Panc1 (cell line): Measurements from ENCODE around the gene PRC1. TPM values are rescaled to one million over a fixed set of nuclear protein-coding genes. Genes with fewer than 3 reads are reported as not detected.

Experiments
- ATAC-seq: fragments of 200-7000 bp; cut with Tn5 transposase; 2 replicates; pipeline ENCODE4 v1.9.1; 2020; ENCODE audit warnings: mild to moderate bottlenecking, moderate library complexity
- BruUV-seq: library from RNA; stranded (reverse); fragments of 400-500 nt; replicated peaks from 2 replicates; lab custom pipeline; 2021; lab: Mats Ljungman, UMichigan
- CTCF ChIA-PET: fragments of 300-600 bp; sonication (Branson Sonifier 250); formaldehyde crosslinking; loops from one replicate; lab custom pipeline; 2022; ENCODE audit warnings: antibody characterized with exemption; lab: Charles Lee
- POLR2A ChIA-PET: fragments of 300-600 bp; sonication (Branson Sonifier 250); formaldehyde crosslinking; loops from one replicate; lab custom pipeline; 2022; ENCODE audit warnings: antibody characterized with exemption; lab: Charles Lee
- DNase-seq: peaks from one replicate; pipeline ENCODE4 v3.0.0-alpha.2; 2010; ENCODE audit warnings: low read depth, low spot score
- H3K27ac ChIP-seq: 2 replicates; pipeline ENCODE4 v1.5.1; 2011; ENCODE audit warnings: mild to moderate bottlenecking, low read length, inconsistent platforms
- H3K27me3 ChIP-seq: fragments of 200-500 bp; sonication (Bioruptor generic); 2 replicates; pipeline ENCODE4 v1.6.0; 2014; ENCODE audit warnings: low read length, inconsistent platforms; ENCODE audit not compliant: control insufficient read depth, insufficient read depth
- H3K36me3 ChIP-seq: fragments of 200-500 bp; sonication (Bioruptor generic); 2 replicates; pipeline ENCODE4 v1.5.1; 2014; ENCODE audit warnings: inconsistent platforms, mild to moderate bottlenecking, low read length, moderate library complexity; ENCODE audit not compliant: control insufficient read depth, insufficient read depth
- H3K4me1 ChIP-seq: 2 replicates; pipeline ENCODE4 v1.5.1; 2011; ENCODE audit warnings: inconsistent platforms, mild to moderate bottlenecking, low read length, moderate library complexity; ENCODE audit not compliant: control insufficient read depth, insufficient read depth
- H3K4me3 ChIP-seq, 2 experiments: 2 replicates each; pipeline ENCODE4 v1.5.1; 2011 to 2012; ENCODE audit warnings: low read depth in 2 of 2, low read length in 2 of 2, mild to moderate bottlenecking in 2 of 2, inconsistent platforms in 1 of 2, moderate library complexity in 1 of 2
- H3K9me3 ChIP-seq: fragments of 200-500 bp; sonication (Bioruptor generic); 2 replicates; pipeline ENCODE4 v1.5.1; 2014; ENCODE audit warnings: low read depth, mild to moderate bottlenecking, inconsistent platforms, low read length, moderate library complexity; ENCODE audit not compliant: control insufficient read depth, insufficient read depth
- CTCF ChIP-seq: fragments of 450-650 bp; IDR thresholded peaks from 2 replicates; pipeline ENCODE4 v1.5.1; 2017; ENCODE audit warnings: mild to moderate bottlenecking
- POLR2AphosphoS5 ChIP-seq: IDR thresholded peaks from 2 replicates; pipeline ENCODE4 v1.6.1; 2012; ENCODE audit warnings: mild to moderate bottlenecking, low read depth, low read length, moderate library complexity
- REST ChIP-seq, 2 experiments: IDR thresholded peaks; 2 replicates each; pipeline ENCODE4 v1.6.1; 2011 to 2012; ENCODE audit warnings: low read depth in 2 of 2, control low read depth in 1 of 2, low read length in 1 of 2, mild to moderate bottlenecking in 1 of 2, moderate library complexity in 1 of 2; ENCODE audit not compliant: insufficient read depth in 1 of 2
- SIN3A ChIP-seq: IDR thresholded peaks from 2 replicates; pipeline ENCODE4 v1.6.1; 2012; ENCODE audit warnings: low read depth, mild to moderate bottlenecking, low read length, moderate library complexity, borderline replicate concordance; ENCODE audit not compliant: insufficient read depth
- TCF7L2 ChIP-seq: IDR thresholded peaks from 2 replicates; pipeline ENCODE4 v1.6.1; 2011; ENCODE audit warnings: mild to moderate bottlenecking, low read depth, low read length, inconsistent platforms
- in situ Hi-C: cut with HindIII; loops from 2 replicates; pipeline ENCODE4 v1.10.0; 2016; ENCODE audit warnings: low sequenced_read_pairs, low pct_unique_long_range_greater_than_20kb
- intact Hi-C: fragments of 100-400 bp; cut with micrococcal nuclease; formaldehyde crosslinking; loops from one replicate; pipeline ENCODE4 v1.10.0; 2022; ENCODE audit not compliant: unreplicated experiment
- total RNA-seq: library from RNA; stranded (reverse); gene quantifications from one replicate; pipeline ENCODE4 v1.2.1, GENCODE V29; 2021; ENCODE audit not compliant: unreplicated experiment

PRC1 gene
- total RNA-seq, 1 experiment from 2014 or later, result 228 TPM

DNA sequence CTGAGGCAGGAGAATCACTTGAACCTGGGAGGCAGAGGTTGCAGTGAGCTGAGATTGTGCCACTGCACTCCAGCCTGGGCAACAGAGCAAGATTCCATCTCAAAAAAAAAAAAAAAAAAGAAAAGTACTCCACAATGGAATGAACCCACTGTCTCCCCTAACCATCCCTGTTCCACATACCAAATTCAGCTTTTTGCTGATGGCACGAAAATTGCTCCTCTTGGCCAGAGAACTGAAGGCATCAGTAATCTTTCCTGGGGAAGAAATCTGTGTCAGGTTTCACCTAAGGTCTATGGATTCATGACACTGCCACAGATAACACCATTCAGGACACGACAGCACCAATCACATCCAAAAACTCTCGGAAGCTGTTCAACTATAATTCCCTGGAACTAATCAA, 6.9 kb upstream of the PRC1 start:
- POLR2A ChIA-PET, result no interaction called here
- no peaks in the 10 kb centered on the region for H3K27me3 ChIP-seq
- in situ Hi-C loops, result no loop called here
- H3K4me1 ChIP-seq, result no peaks in the 10 kb centered on the region
- ATAC-seq (no peak), DNase-seq (no peak)
- no peaks in the 10 kb centered on the region for H3K9me3 ChIP-seq
- TF ChIP-seq CTCF (no peak), POLR2AphosphoS5 (no peak), REST (IDR thresholded peaks at IDR 0.05; ENCODE audit: insufficient read depth in 1 of 2, low read depth in 2 of 2, low read length in 1 of 2) (no peak), SIN3A (no peak), TCF7L2 (no peak)
- no peak overlapping the region for H3K27ac ChIP-seq
- intact Hi-C loops, result no loop called here
- peaks cover 8% of the 10 kb centered on the region for H3K36me3 ChIP-seq
- H3K4me3 ChIP-seq, result no peak overlapping the region
- BruUV-seq, result no TSS peak
- CTCF ChIA-PET, result no interaction called here

DNA sequence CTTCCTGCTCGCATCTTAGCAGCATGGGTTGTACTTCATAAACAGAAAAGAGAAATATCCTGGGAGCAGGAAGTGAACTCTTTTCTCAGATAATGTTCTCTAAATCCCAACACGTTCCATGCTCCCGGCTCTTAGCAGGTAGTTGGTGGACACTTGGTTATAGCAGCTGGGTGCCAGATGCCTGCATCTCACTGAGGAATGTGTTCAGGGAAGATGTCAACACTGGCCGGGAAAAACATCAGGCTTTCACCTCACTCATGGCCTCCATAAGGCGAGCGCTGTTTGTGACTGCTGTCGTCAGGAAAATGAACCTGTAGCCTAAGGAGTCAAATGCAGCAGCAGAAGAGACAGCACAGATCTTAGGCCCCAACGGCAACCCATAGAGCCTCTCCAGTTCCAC, 4.4 kb upstream of the PRC1 start:
- TF ChIP-seq SIN3A, result no peak
- TF ChIP-seq TCF7L2, result no peak
- TF ChIP-seq POLR2AphosphoS5, result no peak
- no peak for TF ChIP-seq REST (IDR thresholded peaks at IDR 0.05; ENCODE audit: insufficient read depth in 1 of 2, low read depth in 2 of 2, low read length in 1 of 2)
- no peak for TF ChIP-seq CTCF
- H3K9me3 ChIP-seq, result no peaks in the 10 kb centered on the region
- H3K27ac ChIP-seq, result no peak overlapping the region
- intact Hi-C loops, result no loop called here
- in situ Hi-C loops, result no loop called here
- POLR2A ChIA-PET, result no interaction called here
- H3K4me3 ChIP-seq, result no peak overlapping the region
- CTCF ChIA-PET, result no interaction called here
- no TSS peak for BruUV-seq
- DNase-seq, result no peak
- H3K27me3 ChIP-seq, result no peaks in the 10 kb centered on the region
- peaks cover 8% of the 10 kb centered on the region for H3K36me3 ChIP-seq
- no peak for ATAC-seq
- peaks cover 6% of the 10 kb centered on the region; the same call in 1 of the 2 replicates for H3K4me1 ChIP-seq
